Liver (tissue), 9 donors: ENCODE data around the gene KRTAP1-1. TPM values are rescaled to one million over a fixed set of nuclear protein-coding genes. Genes with fewer than 3 reads are reported as not detected.

Experiments used
- DNase-seq: peaks from one replicate; pipeline ENCODE4 v3.0.0-alpha.2; 2017; ENCODE audit warnings: low spot score
- H3K27ac ChIP-seq, 2 donors: one replicate each; pipeline ENCODE4 v1.7.0; 2013; ENCODE audit warnings: inconsistent platforms in 2 of 2, low read length in 2 of 2, control low read depth in 1 of 2, low read depth in 1 of 2, mild to moderate bottlenecking in 1 of 2
- H3K27me3 ChIP-seq, 4 donors: one replicate each; pipeline versions ENCODE4 v1.6.1 to v1.7.0; 2013; ENCODE audit warnings: low read length in 3 of 4, inconsistent platforms in 1 of 4, mild to moderate bottlenecking in 1 of 4, moderate library complexity in 1 of 4; ENCODE audit not compliant: control insufficient read depth in 4 of 4, insufficient read depth in 4 of 4
- H3K36me3 ChIP-seq, 4 donors: one replicate each; pipeline versions ENCODE4 v1.6.1 to v1.7.0; 2013; ENCODE audit warnings: low read length in 3 of 4, mild to moderate bottlenecking in 3 of 4, low read depth in 1 of 4, moderate library complexity in 1 of 4; ENCODE audit not compliant: control insufficient read depth in 4 of 4, insufficient read depth in 3 of 4
- H3K4me1 ChIP-seq, 4 donors: one replicate each; pipeline versions ENCODE4 v1.6.1 to v1.7.0; 2013; ENCODE audit warnings: low read length in 3 of 4, mild to moderate bottlenecking in 3 of 4, moderate library complexity in 1 of 4; ENCODE audit not compliant: control insufficient read depth in 4 of 4, insufficient read depth in 4 of 4
- H3K4me3 ChIP-seq, 3 donors: one replicate each; pipeline versions ENCODE4 v1.6.1 to v1.7.0; 2013; ENCODE audit warnings: low read length in 3 of 3, control low read depth in 1 of 3, low read depth in 1 of 3, mild to moderate bottlenecking in 1 of 3
- H3K9ac ChIP-seq, 2 donors: one replicate each; pipeline ENCODE4 v1.7.0; 2013; ENCODE audit warnings: low read length in 2 of 2, mild to moderate bottlenecking in 2 of 2, moderate library complexity in 2 of 2, control low read depth in 1 of 2, low read depth in 1 of 2
- H3K9me3 ChIP-seq, 4 donors: one replicate each; pipeline versions ENCODE4 v1.6.1 to v1.7.0; 2013; ENCODE audit warnings: low read length in 3 of 4; ENCODE audit not compliant: control insufficient read depth in 4 of 4
- CTCF ChIP-seq: fragments of 150-350 bp; IDR thresholded peaks from 2 replicates; pipeline ENCODE4 v1.5.1; 2017; ENCODE audit warnings: improper control_type of control experiment, low read depth, low read length; ENCODE audit not compliant: missing input control
- EGR1 ChIP-seq, 2 donors: IDR thresholded peaks; 2 replicates each; pipeline ENCODE4 v1.6.1; 2016 to 2018; ENCODE audit warnings: antibody characterized with exemption in 2 of 2, low read depth in 2 of 2
- FOXA1 ChIP-seq: IDR thresholded peaks from 2 replicates; pipeline ENCODE4 v1.6.1; 2016; ENCODE audit warnings: antibody characterized with exemption
- FOXA2 ChIP-seq: IDR thresholded peaks from 2 replicates; pipeline ENCODE4 v1.6.1; 2016; ENCODE audit warnings: antibody characterized with exemption
- GABPA ChIP-seq, 2 donors: IDR thresholded peaks in 1 of 2; conservative IDR thresholded peaks in 1 of 2; 2 replicates each; pipeline ENCODE4 v1.6.1; 2016; ENCODE audit warnings: antibody characterized with exemption in 2 of 2, mild to moderate bottlenecking in 1 of 2, moderate library complexity in 1 of 2
- HNF4A ChIP-seq, 2 donors: conservative IDR thresholded peaks; 2 replicates each; pipeline ENCODE4 v1.6.1; 2016; ENCODE audit warnings: antibody characterized with exemption in 2 of 2, mild to moderate bottlenecking in 2 of 2
- HNF4G ChIP-seq: IDR thresholded peaks from 2 replicates; pipeline ENCODE4 v1.6.1; 2016; ENCODE audit warnings: antibody characterized with exemption
- JUND ChIP-seq, 2 donors: IDR thresholded peaks; 2 replicates each; pipeline ENCODE4 v1.6.1; 2016; ENCODE audit warnings: antibody characterized with exemption in 2 of 2
- NR2F2 ChIP-seq: IDR thresholded peaks from 2 replicates; pipeline ENCODE4 v1.6.1; 2016; ENCODE audit warnings: antibody characterized with exemption
- RAD21 ChIP-seq, 2 donors: IDR thresholded peaks; 2 replicates each; pipeline ENCODE4 v1.6.1; 2016; ENCODE audit warnings: antibody characterized with exemption in 2 of 2, mild to moderate bottlenecking in 2 of 2
- RXRA ChIP-seq, 2 donors: IDR thresholded peaks; 2 replicates each; pipeline ENCODE4 v1.6.1; 2017 to 2018; ENCODE audit warnings: antibody characterized with exemption in 2 of 2, mild to moderate bottlenecking in 1 of 2
- SP1 ChIP-seq: IDR thresholded peaks from 2 replicates; pipeline ENCODE4 v1.6.1; 2018; ENCODE audit warnings: antibody characterized with exemption, mild to moderate bottlenecking
- TAF1 ChIP-seq: conservative IDR thresholded peaks from 2 replicates; pipeline ENCODE4 v1.6.1; 2016; ENCODE audit warnings: antibody characterized with exemption, mild to moderate bottlenecking
- YY1 ChIP-seq: IDR thresholded peaks from 2 replicates; pipeline ENCODE4 v1.6.1; 2016; ENCODE audit warnings: antibody characterized with exemption, mild to moderate bottlenecking
- WGBS: extraction: QIAGEN DNeasy Blood & Tissue Kit; methylation state at CpG from one replicate; pipeline ENCODE4 v1.1.7; 2013; 5-methylcytosine and 5-hydroxymethylcytosine counted together
- polyA plus RNA-seq, 2 donors: library from polyadenylated mRNA; stranded (reverse) in 1 of 2; unstranded in 1 of 2; fragments of 200-250 nt in 1 of 2; fragments of >200 nt in 1 of 2; fragmentation: Nextera tagmentation in 1 of 2; extraction: Ambion mirVana in 1 of 2; gene quantifications; one replicate each; pipeline versions ENCODE4 v1.2.1 to v1.2.3, GENCODE V29; 2013 to 2015
- total RNA-seq, 2 donors: library from RNA; depleted of rRNA; stranded (reverse); fragments of >200 nt; gene quantifications; one replicate each; pipeline ENCODE4 v1.2.3, GENCODE V29; 2014
- TF ChIP-seq, protein P1 (sequence below): IDR thresholded peaks from 2 replicates; pipeline ENCODE4 v1.6.1; 2016; ENCODE audit warnings: antibody characterized with exemption
- TF ChIP-seq, protein P2 (sequence below): IDR thresholded peaks from 2 replicates; pipeline ENCODE4 v1.6.1; 2016; ENCODE audit warnings: antibody characterized with exemption, mild to moderate bottlenecking
- TF ChIP-seq, protein P3 (sequence below): IDR thresholded peaks from 2 replicates; pipeline ENCODE4 v1.6.1; 2016; ENCODE audit warnings: antibody characterized with exemption
- TF ChIP-seq, protein P4 (sequence below): IDR thresholded peaks from 2 replicates; pipeline ENCODE4 v1.6.1; 2016; ENCODE audit warnings: antibody characterized with exemption
- donor health status: healthy.
- donor health status: healthy.
- donor health status: healthy.
- donor health status: healthy.
- donor health status: healthy.

Gene KRTAP1-1
- total and polyA plus RNA-seq, 4 donors: not detected

DNA sequence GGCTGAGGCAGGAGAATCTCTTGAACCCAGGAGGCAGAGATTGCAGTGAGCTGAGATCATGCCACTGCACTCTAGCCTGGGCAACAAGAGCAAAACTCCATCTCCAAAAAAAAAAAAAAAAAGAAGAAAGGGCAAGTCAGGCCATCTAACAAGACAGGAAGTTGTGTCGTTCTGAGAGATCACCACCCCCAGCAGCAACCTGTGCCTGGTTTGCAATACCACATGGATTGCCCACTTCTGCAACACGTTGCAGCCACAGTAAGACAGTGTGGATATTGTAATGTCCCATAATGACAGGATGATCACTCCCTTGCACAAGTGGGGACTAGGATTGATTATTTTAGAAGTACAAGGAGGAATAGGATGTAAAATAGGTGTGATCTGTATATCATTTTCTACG is 27.8 kb upstream of the KRTAP1-1 start:
- no peaks in the 10 kb centered on the region for H3K36me3 ChIP-seq
- 76% methylated on average over 3 of the region's 3 CpGs for WGBS
- H3K27me3 ChIP-seq: no peaks in the 10 kb centered on the region
- no peak for DNase-seq
- H3K4me3 ChIP-seq: no peak overlapping the region
- no peak overlapping the region for H3K27ac ChIP-seq
- H3K9me3 ChIP-seq: no peaks in the 10 kb centered on the region
- TF ChIP-seq NR2F2: no peak
- TF ChIP-seq, protein P1, sequence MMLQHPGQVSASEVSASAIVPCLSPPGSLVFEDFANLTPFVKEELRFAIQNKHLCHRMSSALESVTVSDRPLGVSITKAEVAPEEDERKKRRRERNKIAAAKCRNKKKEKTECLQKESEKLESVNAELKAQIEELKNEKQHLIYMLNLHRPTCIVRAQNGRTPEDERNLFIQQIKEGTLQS: no peak
- no peak for TF ChIP-seq RXRA (IDR thresholded peaks at IDR 0.05)
- no peak for TF ChIP-seq RAD21 (IDR thresholded peaks at IDR 0.05)
- no peak for TF ChIP-seq FOXA2
- TF ChIP-seq, protein P2, sequence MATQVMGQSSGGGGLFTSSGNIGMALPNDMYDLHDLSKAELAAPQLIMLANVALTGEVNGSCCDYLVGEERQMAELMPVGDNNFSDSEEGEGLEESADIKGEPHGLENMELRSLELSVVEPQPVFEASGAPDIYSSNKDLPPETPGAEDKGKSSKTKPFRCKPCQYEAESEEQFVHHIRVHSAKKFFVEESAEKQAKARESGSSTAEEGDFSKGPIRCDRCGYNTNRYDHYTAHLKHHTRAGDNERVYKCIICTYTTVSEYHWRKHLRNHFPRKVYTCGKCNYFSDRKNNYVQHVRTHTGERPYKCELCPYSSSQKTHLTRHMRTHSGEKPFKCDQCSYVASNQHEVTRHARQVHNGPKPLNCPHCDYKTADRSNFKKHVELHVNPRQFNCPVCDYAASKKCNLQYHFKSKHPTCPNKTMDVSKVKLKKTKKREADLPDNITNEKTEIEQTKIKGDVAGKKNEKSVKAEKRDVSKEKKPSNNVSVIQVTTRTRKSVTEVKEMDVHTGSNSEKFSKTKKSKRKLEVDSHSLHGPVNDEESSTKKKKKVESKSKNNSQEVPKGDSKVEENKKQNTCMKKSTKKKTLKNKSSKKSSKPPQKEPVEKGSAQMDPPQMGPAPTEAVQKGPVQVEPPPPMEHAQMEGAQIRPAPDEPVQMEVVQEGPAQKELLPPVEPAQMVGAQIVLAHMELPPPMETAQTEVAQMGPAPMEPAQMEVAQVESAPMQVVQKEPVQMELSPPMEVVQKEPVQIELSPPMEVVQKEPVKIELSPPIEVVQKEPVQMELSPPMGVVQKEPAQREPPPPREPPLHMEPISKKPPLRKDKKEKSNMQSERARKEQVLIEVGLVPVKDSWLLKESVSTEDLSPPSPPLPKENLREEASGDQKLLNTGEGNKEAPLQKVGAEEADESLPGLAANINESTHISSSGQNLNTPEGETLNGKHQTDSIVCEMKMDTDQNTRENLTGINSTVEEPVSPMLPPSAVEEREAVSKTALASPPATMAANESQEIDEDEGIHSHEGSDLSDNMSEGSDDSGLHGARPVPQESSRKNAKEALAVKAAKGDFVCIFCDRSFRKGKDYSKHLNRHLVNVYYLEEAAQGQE: no peak
- TF ChIP-seq FOXA1: no peak
- no peak for TF ChIP-seq TAF1
- no peak for TF ChIP-seq EGR1 (IDR thresholded peaks at IDR 0.05; ENCODE audit: low read depth in 2 of 2)
- no peak for TF ChIP-seq HNF4A (conservative IDR thresholded peaks at IDR 0.05)
- TF ChIP-seq SP1: no peak
- TF ChIP-seq CTCF: no peak
- TF ChIP-seq, protein P3, sequence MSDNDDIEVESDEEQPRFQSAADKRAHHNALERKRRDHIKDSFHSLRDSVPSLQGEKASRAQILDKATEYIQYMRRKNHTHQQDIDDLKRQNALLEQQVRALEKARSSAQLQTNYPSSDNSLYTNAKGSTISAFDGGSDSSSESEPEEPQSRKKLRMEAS: no peak
- TF ChIP-seq, protein P4, sequence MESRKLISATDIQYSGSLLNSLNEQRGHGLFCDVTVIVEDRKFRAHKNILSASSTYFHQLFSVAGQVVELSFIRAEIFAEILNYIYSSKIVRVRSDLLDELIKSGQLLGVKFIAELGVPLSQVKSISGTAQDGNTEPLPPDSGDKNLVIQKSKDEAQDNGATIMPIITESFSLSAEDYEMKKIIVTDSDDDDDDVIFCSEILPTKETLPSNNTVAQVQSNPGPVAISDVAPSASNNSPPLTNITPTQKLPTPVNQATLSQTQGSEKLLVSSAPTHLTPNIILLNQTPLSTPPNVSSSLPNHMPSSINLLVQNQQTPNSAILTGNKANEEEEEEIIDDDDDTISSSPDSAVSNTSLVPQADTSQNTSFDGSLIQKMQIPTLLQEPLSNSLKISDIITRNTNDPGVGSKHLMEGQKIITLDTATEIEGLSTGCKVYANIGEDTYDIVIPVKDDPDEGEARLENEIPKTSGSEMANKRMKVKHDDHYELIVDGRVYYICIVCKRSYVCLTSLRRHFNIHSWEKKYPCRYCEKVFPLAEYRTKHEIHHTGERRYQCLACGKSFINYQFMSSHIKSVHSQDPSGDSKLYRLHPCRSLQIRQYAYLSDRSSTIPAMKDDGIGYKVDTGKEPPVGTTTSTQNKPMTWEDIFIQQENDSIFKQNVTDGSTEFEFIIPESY: no peak
- no peak for TF ChIP-seq YY1
- no peak for TF ChIP-seq JUND (IDR thresholded peaks at IDR 0.05)
- TF ChIP-seq HNF4G: no peak
- TF ChIP-seq GABPA (IDR thresholded peaks at IDR 0.05 in 1 of 2, conservative IDR thresholded peaks at IDR 0.05 in 1 of 2): no peak
- H3K9ac ChIP-seq: no peak overlapping the region
- H3K4me1 ChIP-seq: no peaks in the 10 kb centered on the region
